HepG2 (cell line): Measurements from ENCODE around the gene CTSV. TPM values are rescaled to one million over a fixed set of nuclear protein-coding genes. Genes with fewer than 3 reads are reported as not detected.

Experiments used
- JDP2 ChIP-seq: sonication (generic); formaldehyde crosslinking; IDR thresholded peaks from 2 replicates; pipeline ENCODE4 v1.8.1; 2022; ENCODE audit warnings: missing genetic modification reagents, borderline replicate concordance
- POGZ ChIP-seq: sonication (generic); formaldehyde crosslinking; IDR thresholded peaks from 2 replicates; pipeline ENCODE4 v1.4.0; 2020; ENCODE audit warnings: mild to moderate bottlenecking, missing genetic modification reagents
- ZBTB44 ChIP-seq: sonication (generic); formaldehyde crosslinking; IDR thresholded peaks from 2 replicates; pipeline ENCODE4 v1.4.0; 2020; ENCODE audit warnings: missing genetic modification reagents
- polyA plus RNA-seq, 8 experiments: library from polyadenylated mRNA; depleted of rRNA in 3 of 8; stranded (reverse) in 7 of 8; unstranded in 1 of 8; fragments of >200 nt; fragmentation: Illumina TruSeq in 4 of 8; extraction: Trizol in 4 of 8; gene quantifications; 2 replicates each; pipeline versions ENCODE4 v1.2.1 to v1.2.3, GENCODE V29; 2011 to 2016; ENCODE audit warnings: low read depth in 4 of 8, missing spikeins in 1 of 8, mixed read lengths in 1 of 8; ENCODE audit not compliant: insufficient read depth in 1 of 8
- total RNA-seq, 5 experiments: library from RNA; depleted of rRNA; stranded (reverse); fragments of >200 nt; fragmentation: Illumina TruSeq; extraction: Trizol; gene quantifications; 2 replicates each; pipeline ENCODE4 v1.2.3, GENCODE V29; 2016; ENCODE audit warnings: low read depth in 1 of 5
- TF ChIP-seq, protein P1 (sequence below): sonication (generic); formaldehyde crosslinking; IDR thresholded peaks from one replicate; pipeline ENCODE4 v1.5.1; 2020; ENCODE audit warnings: mild to moderate bottlenecking, missing genetic modification reagents; ENCODE audit errors: not compliant biosample characterization
- TF ChIP-seq, protein P2 (sequence below): IDR thresholded peaks from 2 replicates; pipeline ENCODE4 v1.6.1; 2016; ENCODE audit warnings: missing compliant biosample characterization, missing genetic modification reagents, borderline replicate concordance
- TF ChIP-seq, protein P3 (sequence below): sonication (generic); formaldehyde crosslinking; IDR thresholded peaks from 2 replicates; pipeline ENCODE4 v1.9.0; 2021; ENCODE audit warnings: missing genetic modification reagents, borderline replicate concordance
- TF ChIP-seq, protein P4 (sequence below): sonication (generic); formaldehyde crosslinking; IDR thresholded peaks from 2 replicates; pipeline ENCODE4 v1.4.0; 2020; ENCODE audit warnings: missing genetic modification reagents

Gene CTSV
- total and polyA plus RNA-seq, 2 of the 13 experiments (the other 11 are each of a cell fraction or from before 2014, with no cell fraction given) = 10.6 to 12.6 TPM

DNA sequence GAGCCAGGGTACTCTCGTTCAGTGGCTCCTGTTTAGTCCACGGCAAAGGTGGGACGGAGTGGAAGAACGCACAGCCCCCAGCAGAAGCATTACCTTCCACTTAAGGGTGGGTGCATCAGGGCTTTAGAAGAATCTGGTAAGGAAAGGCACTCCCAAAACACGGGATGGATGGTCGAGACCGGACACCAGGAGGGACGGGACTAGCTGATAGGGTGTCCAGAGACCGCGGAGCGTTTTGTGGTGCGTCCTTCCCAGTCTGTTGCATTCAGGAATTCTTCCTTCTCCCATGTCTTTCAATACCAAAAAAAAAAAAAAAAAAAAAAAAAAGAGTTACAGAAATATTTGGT is 545 bp upstream of the CTSV start (continued):
- TF ChIP-seq, protein P1, sequence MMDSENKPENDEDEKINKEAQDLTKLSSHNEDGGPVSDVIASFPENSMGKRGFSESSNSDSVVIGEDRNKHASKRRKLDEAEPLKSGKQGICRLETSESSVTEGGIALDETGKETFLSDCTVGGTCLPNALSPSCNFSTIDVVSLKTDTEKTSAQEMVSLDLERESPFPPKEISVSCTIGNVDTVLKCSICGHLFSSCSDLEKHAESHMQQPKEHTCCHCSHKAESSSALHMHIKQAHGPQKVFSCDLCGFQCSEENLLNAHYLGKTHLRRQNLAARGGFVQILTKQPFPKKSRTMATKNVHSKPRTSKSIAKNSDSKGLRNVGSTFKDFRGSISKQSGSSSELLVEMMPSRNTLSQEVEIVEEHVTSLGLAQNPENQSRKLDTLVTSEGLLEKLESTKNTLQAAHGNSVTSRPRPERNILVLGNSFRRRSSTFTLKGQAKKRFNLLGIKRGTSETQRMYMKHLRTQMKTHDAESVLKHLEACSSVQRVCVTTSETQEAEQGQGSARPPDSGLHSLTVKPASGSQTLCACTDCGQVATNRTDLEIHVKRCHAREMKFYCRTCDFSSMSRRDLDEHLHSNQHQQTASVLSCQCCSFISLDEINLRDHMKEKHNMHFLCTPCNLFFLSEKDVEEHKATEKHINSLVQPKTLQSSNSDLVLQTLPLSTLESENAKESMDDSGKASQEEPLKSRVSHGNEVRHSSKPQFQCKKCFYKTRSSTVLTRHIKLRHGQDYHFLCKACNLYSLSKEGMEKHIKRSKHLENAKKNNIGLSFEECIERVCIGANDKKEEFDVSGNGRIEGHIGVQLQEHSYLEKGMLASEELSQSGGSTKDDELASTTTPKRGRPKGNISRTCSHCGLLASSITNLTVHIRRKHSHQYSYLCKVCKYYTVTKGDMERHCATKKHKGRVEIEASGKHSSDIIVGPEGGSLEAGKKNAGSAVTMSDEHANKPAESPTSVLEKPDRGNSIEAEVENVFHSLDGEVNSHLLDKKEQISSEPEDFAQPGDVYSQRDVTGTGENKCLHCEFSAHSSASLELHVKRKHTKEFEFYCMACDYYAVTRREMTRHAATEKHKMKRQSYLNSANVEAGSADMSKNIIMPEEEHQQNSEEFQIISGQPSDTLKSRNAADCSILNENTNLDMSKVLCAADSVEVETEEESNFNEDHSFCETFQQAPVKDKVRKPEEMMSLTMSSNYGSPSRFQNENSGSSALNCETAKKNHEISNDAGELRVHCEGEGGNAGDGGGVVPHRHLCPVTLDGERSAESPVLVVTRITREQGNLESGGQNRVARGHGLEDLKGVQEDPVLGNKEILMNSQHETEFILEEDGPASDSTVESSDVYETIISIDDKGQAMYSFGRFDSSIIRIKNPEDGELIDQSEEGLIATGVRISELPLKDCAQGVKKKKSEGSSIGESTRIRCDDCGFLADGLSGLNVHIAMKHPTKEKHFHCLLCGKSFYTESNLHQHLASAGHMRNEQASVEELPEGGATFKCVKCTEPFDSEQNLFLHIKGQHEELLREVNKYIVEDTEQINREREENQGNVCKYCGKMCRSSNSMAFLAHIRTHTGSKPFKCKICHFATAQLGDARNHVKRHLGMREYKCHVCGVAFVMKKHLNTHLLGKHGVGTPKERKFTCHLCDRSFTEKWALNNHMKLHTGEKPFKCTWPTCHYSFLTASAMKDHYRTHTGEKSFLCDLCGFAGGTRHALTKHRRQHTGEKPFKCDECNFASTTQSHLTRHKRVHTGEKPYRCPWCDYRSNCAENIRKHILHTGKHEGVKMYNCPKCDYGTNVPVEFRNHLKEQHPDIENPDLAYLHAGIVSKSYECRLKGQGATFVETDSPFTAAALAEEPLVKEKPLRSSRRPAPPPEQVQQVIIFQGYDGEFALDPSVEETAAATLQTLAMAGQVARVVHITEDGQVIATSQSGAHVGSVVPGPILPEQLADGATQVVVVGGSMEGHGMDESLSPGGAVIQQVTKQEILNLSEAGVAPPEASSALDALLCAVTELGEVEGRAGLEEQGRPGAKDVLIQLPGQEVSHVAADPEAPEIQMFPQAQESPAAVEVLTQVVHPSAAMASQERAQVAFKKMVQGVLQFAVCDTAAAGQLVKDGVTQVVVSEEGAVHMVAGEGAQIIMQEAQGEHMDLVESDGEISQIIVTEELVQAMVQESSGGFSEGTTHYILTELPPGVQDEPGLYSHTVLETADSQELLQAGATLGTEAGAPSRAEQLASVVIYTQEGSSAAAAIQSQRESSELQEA (CRISPR knock-in tag) = no peak
- TF ChIP-seq, protein P2, sequence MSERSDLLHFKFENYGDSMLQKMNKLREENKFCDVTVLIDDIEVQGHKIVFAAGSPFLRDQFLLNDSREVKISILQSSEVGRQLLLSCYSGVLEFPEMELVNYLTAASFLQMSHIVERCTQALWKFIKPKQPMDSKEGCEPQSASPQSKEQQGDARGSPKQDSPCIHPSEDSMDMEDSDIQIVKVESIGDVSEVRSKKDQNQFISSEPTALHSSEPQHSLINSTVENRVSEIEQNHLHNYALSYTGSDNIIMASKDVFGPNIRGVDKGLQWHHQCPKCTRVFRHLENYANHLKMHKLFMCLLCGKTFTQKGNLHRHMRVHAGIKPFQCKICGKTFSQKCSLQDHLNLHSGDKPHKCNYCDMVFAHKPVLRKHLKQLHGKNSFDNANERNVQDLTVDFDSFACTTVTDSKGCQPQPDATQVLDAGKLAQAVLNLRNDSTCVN (CRISPR knock-in tag) = no peak
- TF ChIP-seq, protein P3, sequence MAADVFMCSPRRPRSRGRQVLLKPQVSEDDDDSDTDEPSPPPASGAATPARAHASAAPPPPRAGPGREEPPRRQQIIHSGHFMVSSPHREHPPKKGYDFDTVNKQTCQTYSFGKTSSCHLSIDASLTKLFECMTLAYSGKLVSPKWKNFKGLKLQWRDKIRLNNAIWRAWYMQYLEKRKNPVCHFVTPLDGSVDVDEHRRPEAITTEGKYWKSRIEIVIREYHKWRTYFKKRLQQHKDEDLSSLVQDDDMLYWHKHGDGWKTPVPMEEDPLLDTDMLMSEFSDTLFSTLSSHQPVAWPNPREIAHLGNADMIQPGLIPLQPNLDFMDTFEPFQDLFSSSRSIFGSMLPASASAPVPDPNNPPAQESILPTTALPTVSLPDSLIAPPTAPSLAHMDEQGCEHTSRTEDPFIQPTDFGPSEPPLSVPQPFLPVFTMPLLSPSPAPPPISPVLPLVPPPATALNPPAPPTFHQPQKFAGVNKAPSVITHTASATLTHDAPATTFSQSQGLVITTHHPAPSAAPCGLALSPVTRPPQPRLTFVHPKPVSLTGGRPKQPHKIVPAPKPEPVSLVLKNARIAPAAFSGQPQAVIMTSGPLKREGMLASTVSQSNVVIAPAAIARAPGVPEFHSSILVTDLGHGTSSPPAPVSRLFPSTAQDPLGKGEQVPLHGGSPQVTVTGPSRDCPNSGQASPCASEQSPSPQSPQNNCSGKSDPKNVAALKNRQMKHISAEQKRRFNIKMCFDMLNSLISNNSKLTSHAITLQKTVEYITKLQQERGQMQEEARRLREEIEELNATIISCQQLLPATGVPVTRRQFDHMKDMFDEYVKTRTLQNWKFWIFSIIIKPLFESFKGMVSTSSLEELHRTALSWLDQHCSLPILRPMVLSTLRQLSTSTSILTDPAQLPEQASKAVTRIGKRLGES = no peak
- TF ChIP-seq POGZ (no peak), ZBTB44 (CRISPR knock-in tag) (no peak), JDP2 (CRISPR knock-in tag) (no peak)
- TF ChIP-seq, protein P4, sequence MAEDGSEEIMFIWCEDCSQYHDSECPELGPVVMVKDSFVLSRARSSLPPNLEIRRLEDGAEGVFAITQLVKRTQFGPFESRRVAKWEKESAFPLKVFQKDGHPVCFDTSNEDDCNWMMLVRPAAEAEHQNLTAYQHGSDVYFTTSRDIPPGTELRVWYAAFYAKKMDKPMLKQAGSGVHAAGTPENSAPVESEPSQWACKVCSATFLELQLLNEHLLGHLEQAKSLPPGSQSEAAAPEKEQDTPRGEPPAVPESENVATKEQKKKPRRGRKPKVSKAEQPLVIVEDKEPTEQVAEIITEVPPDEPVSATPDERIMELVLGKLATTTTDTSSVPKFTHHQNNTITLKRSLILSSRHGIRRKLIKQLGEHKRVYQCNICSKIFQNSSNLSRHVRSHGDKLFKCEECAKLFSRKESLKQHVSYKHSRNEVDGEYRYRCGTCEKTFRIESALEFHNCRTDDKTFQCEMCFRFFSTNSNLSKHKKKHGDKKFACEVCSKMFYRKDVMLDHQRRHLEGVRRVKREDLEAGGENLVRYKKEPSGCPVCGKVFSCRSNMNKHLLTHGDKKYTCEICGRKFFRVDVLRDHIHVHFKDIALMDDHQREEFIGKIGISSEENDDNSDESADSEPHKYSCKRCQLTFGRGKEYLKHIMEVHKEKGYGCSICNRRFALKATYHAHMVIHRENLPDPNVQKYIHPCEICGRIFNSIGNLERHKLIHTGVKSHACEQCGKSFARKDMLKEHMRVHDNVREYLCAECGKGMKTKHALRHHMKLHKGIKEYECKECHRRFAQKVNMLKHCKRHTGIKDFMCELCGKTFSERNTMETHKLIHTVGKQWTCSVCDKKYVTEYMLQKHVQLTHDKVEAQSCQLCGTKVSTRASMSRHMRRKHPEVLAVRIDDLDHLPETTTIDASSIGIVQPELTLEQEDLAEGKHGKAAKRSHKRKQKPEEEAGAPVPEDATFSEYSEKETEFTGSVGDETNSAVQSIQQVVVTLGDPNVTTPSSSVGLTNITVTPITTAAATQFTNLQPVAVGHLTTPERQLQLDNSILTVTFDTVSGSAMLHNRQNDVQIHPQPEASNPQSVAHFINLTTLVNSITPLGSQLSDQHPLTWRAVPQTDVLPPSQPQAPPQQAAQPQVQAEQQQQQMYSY (CRISPR knock-in tag) = peak; percentile 96
